Measurements from ENCODE around the gene LMNTD2. TPM values are rescaled to one million over a fixed set of nuclear protein-coding genes. Genes with fewer than 3 reads are reported as not detected.

The LMNTD2 gene
- total and polyA plus RNA-seq, 2 donors (not counting 3 experiments of a cell fraction or from before 2014, with no cell fraction given) = 2.1 to 2.6 TPM

DNA sequence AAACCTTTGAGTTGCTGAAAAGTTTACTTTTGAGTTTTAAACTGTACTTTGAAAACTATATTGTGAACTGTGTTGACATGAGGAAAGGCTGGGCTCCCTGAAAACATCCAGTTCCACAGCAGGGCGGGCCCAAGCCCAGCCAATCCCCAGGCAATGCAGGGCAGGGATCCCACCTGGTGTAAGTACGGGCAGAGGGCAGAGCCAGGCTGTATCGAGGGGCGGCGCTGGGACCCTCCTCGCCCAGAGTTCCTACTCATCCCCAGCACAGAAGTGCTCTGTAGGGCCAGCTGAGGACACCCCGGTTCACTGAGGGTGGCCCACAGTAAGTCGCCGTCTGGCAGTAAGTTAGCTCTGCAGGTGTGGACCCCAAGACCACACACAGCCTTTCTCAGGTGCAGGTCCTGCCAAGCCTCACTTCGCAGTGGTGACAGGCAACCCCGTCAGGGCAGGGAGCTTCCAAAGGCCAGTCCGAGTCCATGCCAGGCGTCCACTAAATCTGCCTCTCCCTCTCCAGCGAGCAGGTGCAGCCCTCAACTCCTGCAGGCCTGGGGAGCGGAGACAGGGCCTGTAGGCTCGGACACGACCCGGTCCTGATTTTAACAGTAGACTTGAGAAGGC is 6.6 kb upstream of the LMNTD2 start:
- intact Hi-C loops (cut with micrococcal nuclease) = no loop called here
- Histone ChIP-seq H3K4me1 (ENCODE audit: control insufficient read depth, extremely low read depth, insufficient read depth, low read length) (peaks cover 11% of the 10 kb centered on the region), H3K9ac (replicated peaks; ENCODE audit: extremely low read depth, insufficient read depth, low read length) (no peak overlapping the region), H3K27ac (ENCODE audit: insufficient read depth, low read depth, low read length) (no peak overlapping the region), H3K79me2 (ENCODE audit: control insufficient read depth, insufficient read depth, low read length) (no peaks in the 10 kb centered on the region), H3K9me3 (replicated peaks; ENCODE audit: control insufficient read depth, insufficient read depth, low read length) (no peaks in the 10 kb centered on the region), H4K20me1 (replicated peaks; ENCODE audit: control insufficient read depth, extremely low read depth, insufficient read depth, low read length) (no peaks in the 10 kb centered on the region), H3K4me2 (ENCODE audit: insufficient read depth, low read length) (no peak overlapping the region), H3K27me3 (ENCODE audit: control insufficient read depth in 2 of 2, insufficient read depth in 2 of 2, low read length in 2 of 2) (no peaks in the 10 kb centered on the region), H3K9me1 (replicated peaks; ENCODE audit: control insufficient read depth, extremely low read depth, insufficient read depth, low read length) (no peaks in the 10 kb centered on the region), H3K36me3 (ENCODE audit: control insufficient read depth in 2 of 2, extremely low read depth in 1 of 2, insufficient read depth in 2 of 2, low read length in 2 of 2) (peaks cover 0 to 2% of the 10 kb centered on the region in 2 experiments), H2AFZ (ENCODE audit: low read depth, low read length) (no peak overlapping the region), H3K4me3 (replicated peaks in 1 of 3; ENCODE audit: insufficient read depth in 1 of 3, low read depth in 1 of 3, low read length in 3 of 3) (no peak overlapping the region)
- no peak for FAIRE-seq
- dilution Hi-C loops (cut with MboI; ENCODE audit: extremely low pct_ligation_motif_present, low sequenced_read_pairs) = no loop called here
- ChIA-PET CTCF (interaction anchor here (1.8 kb wide), 1 partner anchor 12 kb away, joined by 6 read pairs; no protein-coding TSS in a partner anchor), POLR2A (no interaction called here)
- TF ChIP-seq JUN (IDR thresholded peaks at IDR 0.05; ENCODE audit: borderline replicate concordance, insufficient read depth, insufficient read length, low read depth) (no peak), POLR2AphosphoS5 (IDR thresholded peaks at IDR 0.05; ENCODE audit: insufficient read depth, low read depth, low read length) (no peak), GATA2 (IDR thresholded peaks at IDR 0.05; ENCODE audit: insufficient read depth, insufficient read length, low read depth, low read length) (no peak), FOS (IDR thresholded peaks at IDR 0.05; ENCODE audit: borderline replicate concordance, insufficient read depth, low read length) (no peak), POLR2A (IDR thresholded peaks at IDR 0.05; ENCODE audit: low read depth, low read length) (no peak), MAX (IDR thresholded peaks at IDR 0.05; ENCODE audit: insufficient read depth, insufficient read length) (no peak)
- TF ChIP-seq, protein P1, sequence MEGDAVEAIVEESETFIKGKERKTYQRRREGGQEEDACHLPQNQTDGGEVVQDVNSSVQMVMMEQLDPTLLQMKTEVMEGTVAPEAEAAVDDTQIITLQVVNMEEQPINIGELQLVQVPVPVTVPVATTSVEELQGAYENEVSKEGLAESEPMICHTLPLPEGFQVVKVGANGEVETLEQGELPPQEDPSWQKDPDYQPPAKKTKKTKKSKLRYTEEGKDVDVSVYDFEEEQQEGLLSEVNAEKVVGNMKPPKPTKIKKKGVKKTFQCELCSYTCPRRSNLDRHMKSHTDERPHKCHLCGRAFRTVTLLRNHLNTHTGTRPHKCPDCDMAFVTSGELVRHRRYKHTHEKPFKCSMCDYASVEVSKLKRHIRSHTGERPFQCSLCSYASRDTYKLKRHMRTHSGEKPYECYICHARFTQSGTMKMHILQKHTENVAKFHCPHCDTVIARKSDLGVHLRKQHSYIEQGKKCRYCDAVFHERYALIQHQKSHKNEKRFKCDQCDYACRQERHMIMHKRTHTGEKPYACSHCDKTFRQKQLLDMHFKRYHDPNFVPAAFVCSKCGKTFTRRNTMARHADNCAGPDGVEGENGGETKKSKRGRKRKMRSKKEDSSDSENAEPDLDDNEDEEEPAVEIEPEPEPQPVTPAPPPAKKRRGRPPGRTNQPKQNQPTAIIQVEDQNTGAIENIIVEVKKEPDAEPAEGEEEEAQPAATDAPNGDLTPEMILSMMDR (IDR thresholded peaks at IDR 0.05; ENCODE audit: extremely low read depth in 1 of 2, insufficient read depth in 1 of 2, low read depth in 1 of 2, low read length in 2 of 2) = no peak
- BruUV-seq (replicated peaks) = no TSS peak
- no peak for DNase-seq (ENCODE audit: low read depth, low spot score)
